Brain microvascular endothelial cell (primary cell): ENCODE measurements around the gene NPEPPS.

Source experiments
- DNase-seq: peaks from one replicate; pipeline ENCODE4 v3.0.0-alpha.2; 2020
- H3K27ac ChIP-seq: fragments of 250-450 bp; sonication (Bioruptor Pico); 2 replicates; pipeline ENCODE4 v1.5.1; 2020; ENCODE audit warnings: mild to moderate bottlenecking, moderate library complexity
- H3K27me3 ChIP-seq: fragments of 250-450 bp; sonication (Bioruptor Pico); replicated peaks from 2 replicates; pipeline ENCODE4 v1.5.1; 2020; ENCODE audit warnings: mild to moderate bottlenecking
- H3K36me3 ChIP-seq: fragments of 250-450 bp; sonication (Bioruptor Pico); replicated peaks from 2 replicates; pipeline ENCODE4 v1.5.1; 2020; ENCODE audit warnings: mild to moderate bottlenecking
- H3K4me3 ChIP-seq: 2 replicates; pipeline ENCODE4 v1.5.1; 2011; ENCODE audit warnings: low read depth, mild to moderate bottlenecking, control low read depth, low read length, moderate library complexity
- CTCF ChIP-seq: IDR thresholded peaks from 2 replicates; pipeline ENCODE4 v1.5.1; 2011; ENCODE audit warnings: low read depth, mild to moderate bottlenecking, moderate library complexity, low read length, control low read depth, inconsistent platforms; ENCODE audit errors: missing control alignments
- in situ Hi-C: cut with HindIII; loops from 2 replicates; pipeline ENCODE4 v1.10.0; 2017; ENCODE audit warnings: low sequenced_read_pairs, low pct_ligation_motif_present

The NPEPPS gene

GRCh38 chr17:47643116-47643515 is 112.2 kb downstream of the NPEPPS start:
- DNase-seq, result no peak
- no peak for TF ChIP-seq CTCF
- no peak overlapping the region for H3K4me3 ChIP-seq
- no peaks in the 10 kb centered on the region for H3K27me3 ChIP-seq
- H3K36me3 ChIP-seq, result no peaks in the 10 kb centered on the region
- in situ Hi-C loops, result no loop called here
- H3K27ac ChIP-seq, result no peak overlapping the region

GRCh38 chr17:47644324-47644723 is 113.4 kb downstream of the NPEPPS start:
- Histone ChIP-seq H3K36me3 (no peaks in the 10 kb centered on the region), H3K27me3 (no peaks in the 10 kb centered on the region), H3K4me3 (no peak overlapping the region), H3K27ac (no peak overlapping the region)
- in situ Hi-C loops, result no loop called here
- no peak for DNase-seq
- TF ChIP-seq CTCF, result no peak

GRCh38 chr17:47649153-47649971 is 118.5 kb downstream of the NPEPPS start, which contains the start of gene KPNB1:
KPNB1 (plus strand) TSS chr17:47649919; CDS start chr17:47650245, 326 bp downstream.
- Histone ChIP-seq H3K27ac (peak within 1 kb of the TSS; percentile 55), H3K27me3 (no peaks in the 10 kb centered on the region), H3K36me3 (peaks cover 18% of the 10 kb centered on the region), H3K4me3 (peak within 1 kb of the TSS; percentile 84)
- no peak for TF ChIP-seq CTCF
- DNase-seq, result peak; percentile 100
- in situ Hi-C loops, result no loop called here

- no peaks in the 10 kb centered on the region for H3K27me3 ChIP-seq
- peak overlapping the region; percentile 84 for H3K4me3 ChIP-seq
- peak overlapping the region; percentile 55 for H3K27ac ChIP-seq
- DNase-seq, result no peak
- H3K36me3 ChIP-seq, result peaks cover 25% of the 10 kb centered on the region
- no peak for TF ChIP-seq CTCF
- in situ Hi-C loops, result no loop called here
These were observed 119.1 kb downstream of the NPEPPS start for GRCh38 chr17:47649972-47650524.

GRCh38 chr17:47650525-47651522 is 119.9 kb downstream of the NPEPPS start:
- no peaks in the 10 kb centered on the region for H3K27me3 ChIP-seq
- no peak for TF ChIP-seq CTCF

More at GRCh38 chr17:47650525-47651522, 119.9 kb downstream of the NPEPPS start:
- Histone ChIP-seq H3K36me3 (peaks cover 32% of the 10 kb centered on the region), H3K4me3 (peak overlapping the region; percentile 84), H3K27ac (peak overlapping the region; percentile 38)
- in situ Hi-C loops, result no loop called here
- DNase-seq, result peak; percentile 90
